CD4-positive, alpha-beta T cell treated with Interleukin-15 for 1 hour (primary cell): ENCODE data around the gene COPG2.

Experiments used
- DNase-seq: peaks from one replicate; pipeline ENCODE4 v3.0.0-alpha.2; 2020

The COPG2 gene

GRCh38 chr7:130492523-130493274, 175.8 kb downstream of the COPG2 start:
- no peak for DNase-seq

- DNase-seq, result no peak
Observed at GRCh38 chr7:130491841-130492522, 176.6 kb downstream of the COPG2 start, which contains the start of gene MEST. TSS of gene MEST (plus strand) at chr7:130492085. CDS start at chr7:130492314, 229 bp downstream.

GRCh38 chr7:130490888-130491804, 177.4 kb downstream of the COPG2 start:
- no peak for DNase-seq

GRCh38 chr7:130490311-130490791, 178.2 kb downstream of the COPG2 start:
- DNase-seq, result no peak

GRCh38 chr7:130489140-130489983, 179.2 kb downstream of the COPG2 start:
- DNase-seq, result no peak

GRCh38 chr7:130488392-130489139, 180.0 kb downstream of the COPG2 start:
- DNase-seq, result no peak

GRCh38 chr7:130486954-130487436, 181.6 kb downstream of the COPG2 start:
- no peak for DNase-seq

- DNase-seq, result peak; percentile 70
Observed at GRCh38 chr7:130486114-130486953, 182.2 kb downstream of the COPG2 start.

- DNase-seq, result no peak
Observed at GRCh38 chr7:130485734-130486113, 182.8 kb downstream of the COPG2 start.

GRCh38 chr7:130483031-130483430, 185.5 kb downstream of the COPG2 start:
- DNase-seq, result no peak

- DNase-seq, result no peak
Observed at GRCh38 chr7:130481898-130482297, 186.7 kb downstream of the COPG2 start.

- DNase-seq, result no peak
Observed at GRCh38 chr7:130479716-130480400, 188.7 kb downstream of the COPG2 start.

GRCh38 chr7:130478991-130479390, 189.6 kb downstream of the COPG2 start:
- DNase-seq, result no peak

GRCh38 chr7:130476297-130477150, 192.0 kb downstream of the COPG2 start:
- DNase-seq, result no peak

- no peak for DNase-seq
Observed at GRCh38 chr7:130475776-130476175, 192.8 kb downstream of the COPG2 start.

GRCh38 chr7:130473876-130474275, 194.7 kb downstream of the COPG2 start:
- no peak for DNase-seq

- DNase-seq, result no peak
Observed at GRCh38 chr7:130473289-130473688, 195.3 kb downstream of the COPG2 start.

GRCh38 chr7:130471974-130472373, 196.6 kb downstream of the COPG2 start:
- no peak for DNase-seq

GRCh38 chr7:130468612-130469011, 199.9 kb downstream of the COPG2 start:
- no peak for DNase-seq
